ENCODE measurements around the gene SIDT1. TPM values are rescaled to one million over a fixed set of nuclear protein-coding genes. Genes with fewer than 3 reads are reported as not detected.
"Not testable (repeated sequence)": the region's sequence is repeated elsewhere in the genome, so short reads cannot be mapped to it uniquely, and the experiment has no call there.

SIDT1 gene
- total and polyA plus RNA-seq, 2 donors (not counting 1 experiment from before 2014, with no cell fraction given), result 0.01 TPM; not detected in 1

- no peaks in the 10 kb centered on the region for H3K79me2 ChIP-seq (ENCODE audit: control insufficient read depth, insufficient read depth, low read length)
- no peaks in the 10 kb centered on the region for H3K9me3 ChIP-seq (ENCODE audit: control insufficient read depth, insufficient read depth, low read depth, low read length)
- peaks cover 13% of the 10 kb centered on the region for H3K27me3 ChIP-seq (ENCODE audit: control insufficient read depth, insufficient read depth, low read length)
- no peaks in the 10 kb centered on the region for H3K4me1 ChIP-seq (ENCODE audit: control insufficient read depth, extremely low read depth, insufficient read depth, low read length)
- TF ChIP-seq EZH2 (IDR thresholded peaks at IDR 0.05; ENCODE audit: low read length, missing control alignments) (no peak), CTCF (conservative IDR thresholded peaks at IDR 0.05 in 1 of 2, IDR thresholded peaks at IDR 0.05 in 1 of 2; ENCODE audit: low read depth in 1 of 2, low read length in 2 of 2) (no peak)
- H4K20me1 ChIP-seq (ENCODE audit: control insufficient read depth, extremely low read depth, insufficient read depth, low read length), result no peaks in the 10 kb centered on the region
- H3K9ac ChIP-seq (ENCODE audit: insufficient read depth, low read length), result no peak overlapping the region
- no peak overlapping the region for H2AFZ ChIP-seq (ENCODE audit: low read length)
- no peak for DNase-seq (ENCODE audit: low read depth in 2 of 2)
- no peak overlapping the region for H3K4me3 ChIP-seq (replicated peaks in 1 of 4; ENCODE audit: control extremely low read depth in 1 of 4, insufficient read depth in 1 of 4, low read depth in 3 of 4, low read length in 4 of 4)
- H3K27ac ChIP-seq (ENCODE audit: insufficient read depth, low read length), result no peak overlapping the region
- H3K4me2 ChIP-seq (ENCODE audit: extremely low read depth, insufficient read depth, low read length), result no peak overlapping the region
- H3K36me3 ChIP-seq (ENCODE audit: control insufficient read depth, insufficient read depth, low read length), result no peaks in the 10 kb centered on the region
Observed at GRCh38 chr3:113630956-113631542, 98.7 kb downstream of the SIDT1 start.

GRCh38 chr3:113631573-113631972, 99.2 kb downstream of the SIDT1 start:
- Histone ChIP-seq H3K4me1 (ENCODE audit: control insufficient read depth, extremely low read depth, insufficient read depth, low read length) (no peaks in the 10 kb centered on the region), H3K36me3 (ENCODE audit: control insufficient read depth, insufficient read depth, low read length) (no peaks in the 10 kb centered on the region), H3K27me3 (ENCODE audit: control insufficient read depth, insufficient read depth, low read length) (peaks cover 13% of the 10 kb centered on the region), H3K79me2 (ENCODE audit: control insufficient read depth, insufficient read depth, low read length) (no peaks in the 10 kb centered on the region), H3K4me2 (ENCODE audit: extremely low read depth, insufficient read depth, low read length) (no peak overlapping the region), H2AFZ (ENCODE audit: low read length) (no peak overlapping the region), H4K20me1 (ENCODE audit: control insufficient read depth, extremely low read depth, insufficient read depth, low read length) (no peaks in the 10 kb centered on the region), H3K9ac (ENCODE audit: insufficient read depth, low read length) (no peak overlapping the region), H3K27ac (ENCODE audit: insufficient read depth, low read length) (no peak overlapping the region), H3K9me3 (ENCODE audit: control insufficient read depth, insufficient read depth, low read depth, low read length) (no peaks in the 10 kb centered on the region), H3K4me3 (replicated peaks in 1 of 4; ENCODE audit: control extremely low read depth in 1 of 4, insufficient read depth in 1 of 4, low read depth in 3 of 4, low read length in 4 of 4) (no peak overlapping the region)
- TF ChIP-seq CTCF (conservative IDR thresholded peaks at IDR 0.05 in 1 of 2, IDR thresholded peaks at IDR 0.05 in 1 of 2; ENCODE audit: low read depth in 1 of 2, low read length in 2 of 2) (no peak), EZH2 (IDR thresholded peaks at IDR 0.05; ENCODE audit: low read length, missing control alignments) (no peak)
- DNase-seq (ENCODE audit: low read depth in 2 of 2), result no peak

GRCh38 chr3:113634782-113635474, 102.6 kb downstream of the SIDT1 start:
- no peak overlapping the region for H2AFZ ChIP-seq (ENCODE audit: low read length)
- H3K9ac ChIP-seq (ENCODE audit: insufficient read depth, low read length), result no peak overlapping the region
- peak in 1 of 2 donors; percentile 21 for DNase-seq (ENCODE audit: low read depth in 2 of 2)
- no peaks in the 10 kb centered on the region for H3K79me2 ChIP-seq (ENCODE audit: control insufficient read depth, insufficient read depth, low read length)
- H3K27ac ChIP-seq (ENCODE audit: insufficient read depth, low read length), result no peak overlapping the region
- no peaks in the 10 kb centered on the region for H3K36me3 ChIP-seq (ENCODE audit: control insufficient read depth, insufficient read depth, low read length)
- no peaks in the 10 kb centered on the region for H3K4me1 ChIP-seq (ENCODE audit: control insufficient read depth, extremely low read depth, insufficient read depth, low read length)
- H3K27me3 ChIP-seq (ENCODE audit: control insufficient read depth, insufficient read depth, low read length), result peaks cover 8% of the 10 kb centered on the region
- no peaks in the 10 kb centered on the region for H4K20me1 ChIP-seq (ENCODE audit: control insufficient read depth, extremely low read depth, insufficient read depth, low read length)
- no peak overlapping the region for H3K4me2 ChIP-seq (ENCODE audit: extremely low read depth, insufficient read depth, low read length)
- H3K9me3 ChIP-seq (ENCODE audit: control insufficient read depth, insufficient read depth, low read depth, low read length), result no peaks in the 10 kb centered on the region
- TF ChIP-seq EZH2 (IDR thresholded peaks at IDR 0.05; ENCODE audit: low read length, missing control alignments) (no peak), CTCF (conservative IDR thresholded peaks at IDR 0.05 in 1 of 2, IDR thresholded peaks at IDR 0.05 in 1 of 2; ENCODE audit: low read depth in 1 of 2, low read length in 2 of 2) (no peak)
- H3K4me3 ChIP-seq (replicated peaks in 1 of 4; ENCODE audit: control extremely low read depth in 1 of 4, insufficient read depth in 1 of 4, low read depth in 3 of 4, low read length in 4 of 4), result no peak overlapping the region

GRCh38 chr3:113636034-113636433, 103.7 kb downstream of the SIDT1 start:
- H3K9me3 ChIP-seq (ENCODE audit: control insufficient read depth, insufficient read depth, low read depth, low read length); H3K27me3 ChIP-seq (ENCODE audit: control insufficient read depth, insufficient read depth, low read length); H3K79me2 ChIP-seq (ENCODE audit: control insufficient read depth, insufficient read depth, low read length); H3K9ac ChIP-seq (ENCODE audit: insufficient read depth, low read length); H3K4me1 ChIP-seq (ENCODE audit: control insufficient read depth, extremely low read depth, insufficient read depth, low read length); H4K20me1 ChIP-seq (ENCODE audit: control insufficient read depth, extremely low read depth, insufficient read depth, low read length); DNase-seq (ENCODE audit: low read depth in 2 of 2); H3K4me3 ChIP-seq (replicated peaks in 1 of 4; ENCODE audit: control extremely low read depth in 1 of 4, insufficient read depth in 1 of 4, low read depth in 3 of 4, low read length in 4 of 4); H3K4me2 ChIP-seq (ENCODE audit: extremely low read depth, insufficient read depth, low read length); H3K36me3 ChIP-seq (ENCODE audit: control insufficient read depth, insufficient read depth, low read length); H3K27ac ChIP-seq (ENCODE audit: insufficient read depth, low read length); H2AFZ ChIP-seq (ENCODE audit: low read length): not testable (repeated sequence)

All from fibroblast of lung (primary cell).